GM18861 (cell line): ENCODE measurements around the gene VIPAS39.
"Not testable (repeated sequence)": the region's sequence is repeated elsewhere in the genome, so short reads cannot be mapped to it uniquely, and the experiment has no call there.

Source experiments
- ATAC-seq: cut with Tn5 transposase; IDR thresholded peaks from one replicate; pipeline ENCODE4 v1.9.1; 2021; ENCODE audit not compliant: unreplicated experiment

VIPAS39 gene

DNA sequence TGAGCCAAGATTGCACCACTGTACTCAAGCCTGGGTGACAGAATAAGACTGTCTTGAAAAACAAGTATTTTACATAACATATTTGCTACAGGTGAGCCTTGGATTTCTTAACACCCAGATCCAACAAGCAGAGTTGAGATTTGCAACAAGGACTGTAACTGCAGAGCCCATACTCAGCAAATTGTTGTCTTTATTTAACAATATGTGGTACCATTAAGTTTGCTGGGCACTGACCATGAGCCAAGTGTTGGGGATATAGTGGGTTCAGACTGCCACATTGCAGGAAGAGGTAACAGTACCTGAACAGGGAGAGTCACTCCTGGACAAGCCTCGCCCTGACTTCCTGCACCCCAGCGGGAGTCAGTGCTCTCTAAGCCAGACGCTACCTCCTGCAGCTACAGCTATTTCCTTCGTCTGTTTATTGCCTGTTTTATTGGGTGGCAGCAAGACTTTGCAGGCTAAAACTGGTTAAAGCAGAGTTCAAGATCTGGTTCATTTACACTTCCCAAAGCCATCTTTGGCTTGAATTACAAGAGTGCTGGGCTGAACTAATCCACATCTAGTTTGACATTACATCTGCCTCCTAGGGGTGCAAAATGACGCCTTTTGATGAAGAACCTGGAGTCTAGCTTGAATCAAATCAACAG lies 12.9 kb upstream of the VIPAS39 start:
- no peak for ATAC-seq

DNA sequence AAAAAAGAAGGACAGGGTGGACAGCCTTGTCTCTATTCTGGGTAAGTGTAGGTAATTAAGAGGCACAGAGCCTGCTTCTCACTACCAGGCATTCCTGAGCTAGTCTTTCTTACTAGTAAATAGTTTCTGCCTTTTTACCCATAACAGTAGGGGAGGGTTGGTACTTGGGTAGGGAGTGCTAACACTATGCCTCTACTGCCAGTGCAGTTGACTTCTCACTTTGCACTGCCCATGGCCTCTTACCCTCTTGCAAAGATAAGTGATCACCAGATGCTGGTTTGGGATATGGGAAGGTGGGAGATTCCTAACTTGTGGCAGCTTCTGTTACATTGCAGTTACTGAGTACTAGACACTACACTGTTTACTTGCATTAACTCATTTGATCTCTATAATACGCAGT lies 12.1 kb upstream of the VIPAS39 start:
- no peak for ATAC-seq

DNA sequence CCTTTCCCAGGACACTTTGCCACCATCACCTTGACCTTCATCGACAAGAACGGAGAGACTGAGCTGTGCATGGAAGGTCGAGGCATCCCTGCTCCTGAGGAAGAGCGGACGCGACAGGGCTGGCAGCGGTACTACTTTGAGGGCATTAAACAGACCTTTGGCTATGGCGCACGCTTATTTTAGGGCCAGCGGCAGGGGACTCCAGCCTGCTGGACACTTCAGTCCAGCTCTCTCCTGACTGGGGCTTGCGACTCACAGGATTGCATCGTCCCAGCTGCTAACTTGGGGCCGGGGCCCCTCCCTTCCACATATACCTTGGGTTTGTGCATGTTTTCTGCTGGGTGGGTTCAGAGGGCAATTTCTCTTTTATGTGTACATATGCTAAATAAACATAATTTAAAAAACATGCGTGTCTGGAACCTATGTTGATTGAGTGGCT lies 11.7 kb upstream of the VIPAS39 start:
- ATAC-seq, result no peak

DNA sequence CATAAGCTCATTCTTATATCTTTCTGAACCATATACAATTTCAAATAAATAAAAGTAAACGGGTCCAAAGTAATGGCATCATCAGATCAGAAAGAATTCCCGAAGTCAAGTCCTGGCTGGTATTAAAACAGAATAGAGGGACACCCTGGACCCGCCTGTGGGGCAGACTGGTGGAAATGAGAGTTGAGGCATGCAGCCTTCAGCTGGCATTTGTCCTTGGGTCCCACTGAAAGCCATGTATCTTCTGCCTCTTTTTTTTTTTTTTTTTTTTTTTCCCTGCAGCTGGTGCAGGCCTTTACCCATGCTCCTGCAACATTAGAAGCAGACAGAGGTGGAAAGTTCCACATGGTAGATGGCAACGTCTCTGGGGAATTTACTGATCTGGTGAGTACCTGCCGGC lies 10.4 kb upstream of the VIPAS39 start:
- no peak for ATAC-seq

DNA sequence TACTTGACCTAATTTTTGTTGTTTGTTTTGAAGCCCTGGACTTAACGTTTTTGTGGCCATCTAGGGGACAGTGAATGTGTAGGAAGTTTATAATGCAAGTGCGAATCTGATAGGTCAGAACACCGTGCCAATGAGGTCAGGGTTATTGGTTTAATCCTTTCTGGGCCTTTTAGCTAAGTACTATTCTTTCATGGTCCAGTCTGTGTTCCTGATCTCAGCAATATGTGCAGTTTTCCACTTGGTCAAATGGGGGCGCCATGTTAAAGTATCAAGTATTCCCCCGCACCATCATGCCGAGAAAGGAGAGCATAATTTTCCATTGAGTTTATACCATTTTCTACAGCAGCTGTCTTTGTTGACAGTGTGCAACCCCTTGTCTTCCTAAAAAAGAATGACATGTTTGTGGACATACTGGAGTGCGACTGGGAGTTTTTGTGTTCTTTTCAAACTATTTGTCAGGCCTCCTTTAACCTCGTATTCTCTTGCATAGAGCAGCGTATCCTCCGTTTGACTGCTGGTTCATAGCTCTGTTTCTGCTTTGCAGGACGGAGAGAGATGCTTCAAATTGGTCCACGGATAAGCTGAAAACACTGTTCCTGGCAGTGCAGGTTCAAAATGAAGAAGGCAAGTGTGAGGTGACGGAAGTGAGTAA lies 1.8 kb upstream of the VIPAS39 start:
- ATAC-seq, result no peak

DNA sequence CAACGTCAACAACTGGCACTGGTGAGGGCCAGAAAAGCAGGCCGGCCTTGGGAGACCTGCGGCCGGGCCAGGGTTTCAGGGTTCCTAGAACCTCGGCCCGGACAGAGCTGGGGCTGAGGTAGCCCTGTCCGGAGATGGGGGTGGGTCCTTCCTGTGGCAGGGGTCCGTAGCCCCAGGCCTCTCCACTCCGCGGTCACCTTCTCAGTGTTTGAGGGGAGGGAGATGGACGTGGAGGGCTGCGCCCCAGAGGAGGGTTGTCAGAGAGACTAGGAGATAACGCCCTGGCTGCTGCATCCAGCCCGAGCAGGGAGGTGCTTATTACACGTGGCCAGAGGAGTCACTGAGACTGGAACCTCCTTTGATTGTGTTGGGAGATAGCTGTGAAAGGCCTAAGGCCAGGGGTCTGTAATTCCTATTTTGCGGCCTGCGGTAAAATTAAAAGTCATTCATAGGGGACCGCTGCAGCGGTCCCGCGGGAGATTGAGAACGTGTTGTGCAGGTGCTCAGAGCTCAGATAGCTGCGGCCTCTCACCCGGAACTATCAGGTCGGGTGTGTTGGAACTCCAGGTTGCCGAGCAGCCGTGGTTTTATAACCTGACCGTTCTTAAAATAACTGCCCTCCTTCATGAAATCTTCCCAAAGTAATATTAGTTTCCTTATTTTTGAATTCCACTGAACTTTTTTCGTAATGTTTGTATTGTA lies 999 bp upstream of the VIPAS39 start:
- peak; percentile 10 for ATAC-seq

DNA sequence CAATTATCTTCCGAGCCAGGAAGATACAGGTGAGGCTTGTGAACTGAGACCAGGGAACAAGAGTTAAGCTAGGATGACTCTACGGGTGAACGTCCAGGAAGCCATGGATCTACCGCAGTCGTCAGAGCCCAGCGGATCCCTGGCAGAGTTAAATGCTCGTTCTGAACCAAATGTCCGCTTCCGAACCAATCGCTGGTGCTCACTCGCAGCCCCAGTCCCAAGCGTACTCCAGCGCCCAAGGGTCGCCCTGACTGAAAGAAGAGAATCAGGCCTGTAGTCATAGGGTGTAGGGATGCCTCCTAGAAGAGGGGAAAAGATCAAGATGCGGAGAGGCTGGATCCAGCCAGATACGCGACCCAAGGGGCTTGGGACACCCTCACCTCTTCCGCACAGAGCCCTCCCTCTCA lies 283 bp downstream of the VIPAS39 start:
- no peak for ATAC-seq

DNA sequence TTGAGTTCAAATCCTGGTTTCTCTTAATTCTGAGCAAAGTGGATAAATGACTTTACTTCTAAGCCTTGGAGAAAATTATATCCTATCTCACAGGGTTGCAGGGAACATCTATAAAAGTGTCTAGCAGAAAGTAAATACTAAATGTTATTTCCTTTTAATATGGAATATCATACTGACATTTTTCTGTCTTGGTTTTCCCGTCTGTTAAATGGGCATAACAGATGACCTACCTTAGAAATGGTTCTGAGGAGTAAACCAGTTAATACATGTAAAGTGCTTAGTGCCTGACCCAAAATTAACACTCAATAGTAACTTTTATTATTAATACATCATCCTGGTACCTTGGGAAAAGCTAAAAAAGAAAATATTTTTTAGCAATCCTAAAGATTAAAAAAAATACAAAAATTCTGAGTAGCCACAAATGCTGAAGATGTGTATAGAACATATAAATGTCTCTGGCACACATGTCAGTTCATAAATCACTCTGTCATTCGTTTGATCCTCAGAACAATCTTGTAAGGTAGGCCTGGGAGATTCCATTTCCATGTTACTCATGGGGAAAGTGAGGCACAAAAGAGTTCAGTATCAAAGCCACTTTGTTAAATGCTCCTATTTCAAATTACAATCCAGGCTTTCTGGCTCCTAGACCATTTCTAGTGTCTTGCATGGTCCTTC lies 1.3 kb downstream of the VIPAS39 start:
- ATAC-seq, result no peak

DNA sequence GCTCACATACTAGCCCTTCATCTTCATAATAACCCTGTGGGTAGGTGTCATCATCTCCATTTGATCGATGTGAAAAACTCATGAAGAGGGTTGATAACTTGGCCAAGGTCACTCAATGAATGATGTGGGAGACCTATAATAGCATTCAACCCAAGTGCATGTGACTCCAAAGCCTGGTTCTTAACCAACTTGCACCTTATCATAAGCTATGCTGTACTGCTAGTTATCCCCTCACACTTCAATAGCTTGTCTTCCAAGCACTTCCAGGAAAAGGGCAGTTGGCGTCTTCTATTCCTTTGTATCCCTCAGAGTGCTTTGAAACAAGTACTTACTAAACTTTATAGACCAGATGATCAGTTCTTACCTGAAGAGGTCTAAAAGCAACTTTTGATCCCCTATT lies 15.2 kb downstream of the VIPAS39 start:
- ATAC-seq, result no peak

DNA sequence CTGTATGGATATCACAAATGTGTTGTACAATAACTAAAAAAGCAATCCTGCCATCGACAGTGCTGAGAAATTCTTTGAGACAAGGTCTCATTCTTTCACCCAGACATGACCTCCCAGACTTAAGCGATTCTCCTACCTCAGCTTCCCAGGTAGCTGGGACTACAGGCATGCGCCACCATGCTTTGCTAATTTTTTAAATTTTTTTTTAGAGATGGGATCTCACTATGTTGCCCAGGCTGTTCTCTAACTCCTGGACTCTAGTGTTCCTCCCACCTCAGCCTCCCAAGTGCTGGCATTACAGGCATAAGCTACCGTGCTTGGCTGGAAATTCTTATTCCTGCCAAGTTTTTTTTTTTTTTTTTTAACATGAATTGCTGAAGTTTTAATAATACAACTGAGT lies 17.5 kb downstream of the VIPAS39 start:
- no peak for ATAC-seq

DNA sequence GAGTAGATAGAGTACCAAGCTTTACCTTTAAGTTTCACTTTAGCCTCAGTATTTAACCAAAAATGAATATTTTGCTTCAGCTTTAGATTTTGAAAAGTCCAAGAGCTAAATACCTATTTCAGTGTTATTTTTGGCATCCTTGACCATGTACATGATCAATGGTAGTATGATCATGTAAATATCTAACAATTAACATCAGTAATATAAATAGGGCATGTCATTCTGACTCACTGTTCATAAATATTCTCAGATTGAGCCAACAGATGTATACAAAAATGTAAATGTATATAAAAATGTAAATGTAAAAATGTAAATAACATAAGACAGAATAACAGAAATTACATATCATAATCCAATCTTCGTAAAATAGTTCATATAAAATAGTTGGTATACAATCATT lies 18.8 kb downstream of the VIPAS39 start:
- no peak for ATAC-seq

DNA sequence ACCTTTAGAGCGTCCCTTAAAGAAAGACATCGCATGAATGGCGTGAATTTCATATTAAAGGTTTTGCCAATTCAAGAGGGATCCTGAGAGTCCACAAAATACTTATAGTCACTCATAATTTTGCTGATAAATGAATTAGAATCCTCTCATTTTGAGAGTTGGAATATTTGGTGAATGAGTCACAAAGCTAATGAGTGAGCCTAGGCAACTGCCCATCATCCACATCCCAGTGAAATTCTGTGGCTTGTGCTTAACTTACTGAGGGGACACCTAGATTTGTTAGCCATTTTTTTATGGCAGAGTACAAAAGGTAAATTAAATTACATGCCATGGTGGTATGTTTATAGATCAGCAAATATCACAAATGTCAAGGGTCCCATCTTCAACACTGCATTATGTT lies 21.4 kb downstream of the VIPAS39 start:
- no peak for ATAC-seq

DNA sequence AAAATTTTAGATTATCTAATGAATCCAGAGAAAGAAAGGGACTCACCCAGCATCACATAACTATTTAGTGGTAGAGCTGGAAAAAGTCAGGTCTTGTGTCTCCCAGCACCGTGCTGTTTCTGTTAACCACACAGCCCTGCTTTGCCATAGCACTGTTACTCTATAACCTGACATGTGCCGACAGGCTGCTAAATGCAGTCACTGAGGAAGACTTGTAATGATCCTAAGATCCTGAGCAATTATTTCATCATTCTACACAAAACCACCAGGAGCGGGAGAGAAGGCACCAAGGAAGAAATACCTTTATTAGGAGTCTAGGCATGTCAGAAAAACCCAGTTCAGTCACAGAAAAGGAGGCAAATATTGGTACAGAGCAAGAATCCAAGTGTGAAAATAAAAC lies 31.0 kb downstream of the VIPAS39 start:
- ATAC-seq, result no peak

DNA sequence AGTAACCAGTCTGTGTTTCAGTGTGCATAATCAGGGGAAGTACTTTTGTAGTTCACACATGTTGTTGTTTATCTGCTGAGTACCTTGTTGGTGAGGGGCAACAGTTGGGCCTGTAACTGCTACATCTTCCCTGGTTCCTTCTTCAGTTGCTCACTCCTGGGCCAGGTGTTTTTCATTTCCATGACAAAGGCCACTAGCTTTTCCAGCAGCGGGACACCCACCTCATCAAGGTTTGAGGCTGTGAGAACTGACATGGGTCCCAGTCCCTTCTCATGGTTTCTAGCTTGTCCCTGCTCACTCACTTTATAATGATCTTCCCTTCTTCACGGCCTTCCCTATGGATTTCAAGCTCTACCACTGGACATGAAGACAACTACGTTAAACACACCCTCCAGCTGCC lies 32.5 kb downstream of the VIPAS39 start:
- ATAC-seq, result no peak

DNA sequence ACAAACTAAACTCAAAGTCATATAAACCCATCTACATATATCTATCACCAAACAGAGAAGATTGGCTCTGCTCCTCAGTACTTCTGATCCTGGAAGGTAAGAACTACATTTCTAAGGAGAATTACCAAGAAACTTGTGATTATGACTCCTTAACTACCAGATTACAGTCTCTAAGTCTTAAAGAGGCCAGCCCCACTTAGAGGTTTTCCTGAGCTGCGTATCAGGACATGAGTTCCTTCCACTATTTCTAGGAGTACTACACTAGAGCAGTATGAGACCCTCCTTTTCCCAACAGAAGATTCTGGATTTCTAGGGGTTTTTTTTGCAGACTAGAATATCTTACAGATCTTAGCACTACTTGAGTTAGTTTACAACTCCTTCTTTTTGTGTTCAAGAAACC lies 34.0 kb downstream of the VIPAS39 start, which contains the start of gene NOXRED1:
TSS of gene NOXRED1 (minus strand) at position 101 of the 400 bp plus-strand sequence. CDS start 634 bp downstream, outside the sequence.
- no peak for ATAC-seq

DNA sequence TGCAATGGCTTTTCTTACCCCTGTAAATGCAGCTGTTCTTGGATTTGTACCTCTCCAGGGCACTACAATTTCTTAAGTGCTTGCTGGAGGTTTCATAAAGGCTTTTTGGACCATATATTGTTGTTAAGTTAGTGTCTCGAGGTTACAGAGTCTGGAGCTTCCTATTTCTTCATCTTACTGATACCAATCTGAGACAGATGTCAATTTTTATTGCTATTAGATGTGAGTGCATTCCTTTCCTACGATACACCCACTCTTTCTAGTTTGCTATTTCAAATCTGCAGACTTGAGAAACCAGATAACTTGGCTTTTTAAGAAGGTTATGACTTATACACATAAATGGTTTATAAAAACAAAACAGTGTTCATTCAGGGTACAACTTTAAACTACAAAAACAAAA lies 36.2 kb downstream of the VIPAS39 start:
- ATAC-seq, result no peak

DNA sequence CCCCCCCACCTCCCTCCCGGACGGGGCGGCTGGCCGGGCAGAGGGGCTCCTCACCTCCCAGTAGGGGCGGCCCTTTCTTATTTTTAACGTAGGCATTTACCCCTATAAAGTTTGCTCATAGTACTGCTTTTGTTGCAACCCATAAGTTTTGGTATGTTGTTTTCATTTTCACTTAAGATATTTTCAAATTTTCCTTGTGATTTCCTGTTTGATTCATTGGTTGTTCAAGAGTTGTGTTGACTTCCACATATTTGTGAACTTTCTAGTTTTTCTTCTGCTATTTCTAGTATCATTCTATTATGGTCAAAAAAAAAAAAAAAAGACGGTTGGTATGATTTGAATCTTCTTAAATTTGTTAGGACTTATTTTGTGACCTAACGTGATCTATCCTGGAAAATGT lies 40.6 kb downstream of the VIPAS39 start:
- no peak for ATAC-seq

DNA sequence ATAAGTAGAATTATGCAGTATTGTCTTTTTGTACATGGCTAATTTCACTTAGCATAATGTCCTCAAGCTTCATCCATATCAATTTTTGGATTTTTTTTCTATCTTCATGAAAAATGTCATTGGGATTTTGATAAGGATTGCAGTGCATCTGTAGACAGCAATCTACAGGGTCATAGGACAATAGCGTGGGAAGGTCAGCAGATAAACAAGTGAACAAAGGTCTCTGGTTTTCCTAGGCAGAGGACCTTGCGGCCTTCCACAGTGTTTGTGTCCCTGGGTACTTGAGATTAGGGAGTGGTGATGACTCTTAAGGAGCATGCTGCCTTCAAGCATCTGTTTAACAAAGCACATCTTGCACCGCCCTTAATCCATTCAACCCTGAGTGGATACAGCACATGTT lies 41.3 kb downstream of the VIPAS39 start:
- not testable (repeated sequence) for ATAC-seq

DNA sequence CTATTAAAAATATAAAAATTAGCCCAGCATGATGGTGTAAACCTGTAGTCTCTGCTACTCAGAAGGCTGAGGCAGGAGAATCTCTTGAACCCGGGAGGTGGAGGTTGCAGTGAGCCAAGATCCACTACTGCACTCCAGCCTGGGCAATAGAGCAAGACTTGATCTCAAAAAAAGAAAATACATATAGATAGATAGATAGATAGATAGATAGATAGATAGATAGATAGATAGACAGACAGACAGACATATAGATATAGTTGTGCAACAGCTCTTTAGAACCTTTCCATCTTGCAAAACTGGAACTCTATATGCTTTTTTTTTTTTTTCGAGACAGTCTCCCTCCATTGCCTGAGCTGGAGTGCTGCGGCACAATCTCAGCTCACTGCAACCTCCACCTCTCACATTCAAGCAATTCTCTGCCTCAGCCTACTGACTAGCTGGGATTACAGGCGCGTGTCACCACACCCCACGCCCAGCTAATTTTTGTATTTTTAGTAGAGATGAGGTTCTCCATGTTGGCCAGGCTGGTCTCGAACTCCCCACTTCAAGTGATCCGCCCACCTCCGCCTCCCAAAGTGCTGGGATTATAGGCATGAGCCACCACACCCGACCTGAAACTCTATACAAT lies 41.9 kb downstream of the VIPAS39 start:
- ATAC-seq, result not testable (repeated sequence)

DNA sequence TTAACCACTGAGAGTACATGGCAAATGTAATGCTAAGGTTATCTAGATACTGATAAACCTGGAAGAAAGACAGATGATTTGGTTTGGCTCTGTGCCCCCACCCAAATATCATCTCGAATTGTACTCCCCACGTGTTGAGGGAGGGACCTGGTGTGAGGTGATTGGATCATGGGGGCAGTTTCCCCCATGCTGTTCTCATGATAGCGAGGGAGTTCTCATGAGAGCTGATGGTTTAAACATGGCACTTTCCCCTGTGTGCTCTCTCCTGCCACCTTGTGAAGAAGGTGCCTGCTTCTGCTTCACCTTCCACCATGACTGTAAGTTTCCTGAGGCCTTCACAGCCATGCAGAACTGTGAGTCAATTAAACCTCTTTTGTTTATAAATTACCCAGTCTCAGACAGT lies 48.3 kb downstream of the VIPAS39 start:
- no peak for ATAC-seq

DNA sequence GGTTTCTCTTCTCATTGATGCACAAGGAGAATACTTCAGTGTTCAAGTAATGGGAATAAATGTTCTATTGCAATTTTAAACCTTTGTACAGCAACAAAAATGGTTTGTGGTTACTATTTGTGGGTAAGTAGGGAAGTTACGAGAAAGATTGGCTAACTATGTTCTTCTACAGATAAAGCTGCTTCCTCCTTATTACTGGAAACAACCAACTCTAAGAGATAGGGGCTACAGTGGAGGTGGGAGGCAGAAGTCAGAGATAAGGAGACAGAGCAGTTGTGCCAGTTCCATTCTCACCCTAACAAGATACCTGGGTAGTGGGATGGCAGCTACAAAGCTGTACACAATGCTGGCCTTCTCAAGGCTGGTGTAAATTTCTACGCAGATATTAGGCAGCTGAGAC lies 50.2 kb downstream of the VIPAS39 start:
- ATAC-seq, result no peak
